Tibial nerve (tissue), 4 donors: ENCODE data around the gene KRTAP5-7. TPM values are rescaled to one million over a fixed set of nuclear protein-coding genes. Genes with fewer than 3 reads are reported as not detected.

Source experiments
- DNase-seq, 2 donors: peaks; one replicate each; pipeline ENCODE4 v3.0.0-alpha.2; 2019; ENCODE audit warnings: low spot score in 2 of 2
- H3K27ac ChIP-seq, 4 donors: fragments of 200-600 bp; sonication (generic) in 3 of 4; one replicate each; pipeline ENCODE4 v1.5.1; 2017 to 2019; ENCODE audit warnings: mild to moderate bottlenecking in 1 of 4
- H3K27me3 ChIP-seq, 2 donors: fragments of 200-600 bp; sonication (generic) in 1 of 2; one replicate each; pipeline versions ENCODE4 v1.5.1 to v1.6.0; 2017 to 2019
- H3K36me3 ChIP-seq, 3 donors: fragments of 200-600 bp; sonication (generic); one replicate each; pipeline ENCODE4 v1.5.1; 2018 to 2019
- H3K4me1 ChIP-seq, 4 donors: fragments of 200-600 bp; sonication (generic) in 3 of 4; one replicate each; pipeline ENCODE4 v1.5.1; 2017 to 2019
- H3K4me3 ChIP-seq, 4 donors: fragments of 200-600 bp; sonication (generic) in 3 of 4; one replicate each; pipeline ENCODE4 v1.5.1; 2017 to 2019; ENCODE audit warnings: mild to moderate bottlenecking in 1 of 4, moderate library complexity in 1 of 4
- H3K9me3 ChIP-seq, 4 donors: fragments of 200-600 bp; sonication (generic) in 3 of 4; one replicate each; pipeline ENCODE4 v1.5.1; 2017 to 2019
- CTCF ChIP-seq, 5 experiments: fragments of 200-600 bp in 3 of 5; fragments of 450-650 bp in 2 of 5; sonication (generic) in 3 of 5; IDR thresholded peaks; one replicate each; pipeline ENCODE4 v1.5.1; 2016 to 2019; ENCODE audit warnings: antibody characterized with exemption in 5 of 5, mild to moderate bottlenecking in 3 of 5, moderate library complexity in 2 of 5
- EP300 ChIP-seq, 2 donors: sonication (generic); formaldehyde crosslinking; IDR thresholded peaks; one replicate each; pipeline ENCODE4 v1.6.1; 2017; ENCODE audit warnings: antibody characterized with exemption in 2 of 2, mild to moderate bottlenecking in 1 of 2
- POLR2A ChIP-seq, 2 donors: fragments of 450-650 bp; IDR thresholded peaks; one replicate each; pipeline ENCODE4 v1.6.1; 2017; ENCODE audit warnings: antibody characterized with exemption in 2 of 2, mild to moderate bottlenecking in 2 of 2, moderate library complexity in 2 of 2
- WGBS, 2 donors: methylation state at CpG; one replicate each; pipeline ENCODE4 v1.1.5; 2018; 5-methylcytosine and 5-hydroxymethylcytosine counted together
- total RNA-seq, 4 donors: library from RNA; depleted of rRNA; stranded (reverse); fragments of >200 nt; gene quantifications; one replicate each; pipeline ENCODE4 v1.1.0, GENCODE V29; 2016

Gene KRTAP5-7
- total RNA-seq, 4 donors from 2014 or later: 1.3 TPM; not detected in 3

- TF ChIP-seq CTCF (IDR thresholded peaks at IDR 0.05) (no peak), POLR2A (IDR thresholded peaks at IDR 0.05) (no peak), EP300 (IDR thresholded peaks at IDR 0.05) (no peak)
- H3K27ac ChIP-seq: no peak overlapping the region
- no peaks in the 10 kb centered on the region for H3K27me3 ChIP-seq
- DNase-seq: no peak
- H3K9me3 ChIP-seq: peaks cover 0 to 8% (median 0%) of the 10 kb centered on the region in 4 donors
- WGBS, 2 donors: 74 to 79% methylated on average over 7 of the region's 7 CpGs
- peaks cover 0 to 8% (median 0%) of the 10 kb centered on the region in 3 donors for H3K36me3 ChIP-seq
- no peaks in the 10 kb centered on the region for H3K4me1 ChIP-seq
- no peak overlapping the region for H3K4me3 ChIP-seq
Observed at GRCh38 chr11:71542382-71542781, 15.3 kb downstream of the KRTAP5-7 start.

DNA sequence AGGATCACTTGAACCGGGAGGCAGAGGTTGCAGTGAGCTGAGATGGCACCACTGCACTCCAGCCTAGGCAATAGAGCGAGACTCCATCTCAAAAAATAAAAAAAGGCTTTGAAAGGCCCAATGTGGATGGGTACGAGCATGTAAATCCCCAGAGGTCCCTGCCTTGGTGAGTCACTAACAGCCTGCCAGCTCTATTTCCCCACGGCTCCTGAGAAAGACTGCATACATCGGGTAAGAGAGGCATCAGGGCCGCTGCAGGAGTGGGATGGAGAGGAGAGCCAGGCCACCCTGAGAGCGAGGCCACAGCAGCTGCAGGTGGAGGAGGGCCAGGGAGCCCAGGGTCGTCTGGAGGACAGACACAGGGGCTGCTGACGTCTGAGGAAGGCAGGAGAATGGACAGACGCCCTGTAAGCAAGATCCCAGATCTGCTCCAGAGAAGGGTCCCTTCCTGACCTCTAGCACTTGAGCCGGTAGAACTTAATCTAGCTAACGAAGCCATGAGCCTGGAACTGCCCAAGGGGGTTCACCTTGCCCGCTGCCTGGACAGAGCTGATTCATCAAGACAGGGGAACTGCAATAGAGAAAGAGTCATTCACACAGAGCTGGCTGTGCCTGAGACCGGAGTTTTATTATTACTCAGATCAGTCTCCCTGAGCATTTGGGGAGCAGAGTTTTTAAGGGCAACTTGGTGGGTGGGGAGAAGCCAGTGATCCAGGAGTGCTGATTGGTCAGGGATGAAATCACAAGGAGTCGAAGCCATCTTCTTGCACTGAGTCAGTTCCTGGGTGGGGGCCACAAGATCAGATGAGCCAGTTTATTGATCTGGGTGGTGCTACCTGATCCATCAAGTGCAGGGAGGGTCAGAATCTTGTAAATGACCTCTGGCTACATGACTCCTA is 16.1 kb downstream of the KRTAP5-7 start:
- no peak for DNase-seq
- no peak overlapping the region for H3K27ac ChIP-seq
- H3K36me3 ChIP-seq: peaks cover 0 to 8% (median 0%) of the 10 kb centered on the region in 3 donors
- WGBS, 2 donors: 62 to 66% methylated on average over 15 of the region's 15 CpGs
- H3K4me1 ChIP-seq: peaks cover 0 to 2% (median 0%) of the 10 kb centered on the region in 4 donors
- H3K27me3 ChIP-seq: no peaks in the 10 kb centered on the region
- TF ChIP-seq POLR2A (IDR thresholded peaks at IDR 0.05): no peak
- no peak for TF ChIP-seq EP300 (IDR thresholded peaks at IDR 0.05)
- H3K4me3 ChIP-seq: no peak overlapping the region
- H3K9me3 ChIP-seq: peaks cover 0 to 8% (median 0%) of the 10 kb centered on the region in 4 donors

DNA sequence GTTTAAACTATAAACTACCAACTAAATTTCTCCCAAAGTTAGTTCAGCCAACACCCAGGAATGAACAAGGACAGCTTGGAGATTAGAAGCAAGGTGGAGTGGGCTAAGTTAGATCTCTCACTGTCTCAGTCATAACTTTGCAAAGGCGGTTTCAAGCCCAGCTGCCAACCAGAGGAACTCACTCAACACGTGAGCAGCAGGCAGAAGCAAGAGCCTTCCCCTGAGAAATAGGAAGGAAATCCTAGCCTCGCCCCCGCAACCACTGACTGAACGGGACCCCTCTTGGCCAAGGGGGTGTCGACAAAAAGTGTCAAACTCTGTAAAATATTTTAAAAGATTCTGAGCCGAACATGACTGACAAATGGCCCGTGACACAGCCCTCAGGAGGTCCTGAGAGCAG is 16.8 kb downstream of the KRTAP5-7 start:
- no peaks in the 10 kb centered on the region for H3K27me3 ChIP-seq
- H3K27ac ChIP-seq: no peak overlapping the region
- no peak for TF ChIP-seq POLR2A (IDR thresholded peaks at IDR 0.05)
- H3K36me3 ChIP-seq: peaks cover 0 to 8% (median 0%) of the 10 kb centered on the region in 3 donors
- H3K4me3 ChIP-seq: no peak overlapping the region
- H3K9me3 ChIP-seq: peaks cover 0 to 8% (median 0%) of the 10 kb centered on the region in 4 donors
- WGBS, 2 donors: 51 to 54% methylated on average over 8 of the region's 8 CpGs
- no peak for DNase-seq
- H3K4me1 ChIP-seq: peaks cover 0 to 3% (median 0%) of the 10 kb centered on the region in 4 donors

DNA sequence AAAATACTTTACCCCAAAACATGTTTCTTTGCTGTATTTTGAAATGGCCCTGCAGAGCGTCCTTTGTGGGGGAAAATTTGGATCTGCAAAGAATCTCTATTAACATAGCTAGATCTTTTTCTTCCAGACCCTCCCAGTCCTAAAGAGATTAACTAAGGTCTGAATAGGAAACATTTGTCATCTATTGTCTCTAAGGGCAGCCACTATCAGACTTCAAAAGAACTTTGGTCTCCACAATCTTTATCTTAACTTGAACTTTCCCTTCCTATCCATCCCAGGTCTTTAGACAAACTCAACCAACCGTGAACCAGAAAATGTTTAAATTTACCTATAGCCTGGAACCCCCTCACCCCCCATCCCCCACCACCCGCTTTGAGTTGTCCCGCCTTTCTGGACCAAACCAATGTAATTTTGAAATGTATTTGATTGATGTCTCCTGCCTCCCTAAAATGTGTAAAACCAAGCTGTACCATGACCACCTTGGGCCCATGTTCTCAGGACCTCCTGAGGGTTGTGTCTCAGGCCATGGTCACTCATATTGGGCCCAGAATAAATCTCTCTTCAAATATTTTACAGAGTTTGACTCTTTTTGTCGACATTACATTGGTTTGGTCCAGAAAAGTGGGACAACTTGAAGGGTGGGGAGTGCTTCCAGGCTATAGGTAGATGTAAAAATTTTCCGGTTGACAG is 17.6 kb downstream of the KRTAP5-7 start:
- Histone ChIP-seq H3K4me1 (peaks cover 0 to 3% (median 0%) of the 10 kb centered on the region in 4 donors), H3K27me3 (no peaks in the 10 kb centered on the region), H3K36me3 (peaks cover 0 to 8% (median 0%) of the 10 kb centered on the region in 3 donors), H3K4me3 (no peak overlapping the region), H3K27ac (no peak overlapping the region), H3K9me3 (peaks cover 0 to 8% (median 0%) of the 10 kb centered on the region in 4 donors)
- TF ChIP-seq CTCF (IDR thresholded peaks at IDR 0.05) (no peak), POLR2A (IDR thresholded peaks at IDR 0.05) (no peak), EP300 (IDR thresholded peaks at IDR 0.05) (no peak)
- DNase-seq: no peak
- 87 to 88% methylated on average over 6 of the region's 6 CpGs for WGBS, 2 donors

- Histone ChIP-seq H3K27ac (no peak overlapping the region), H3K27me3 (no peaks in the 10 kb centered on the region), H3K9me3 (peaks cover 0 to 8% (median 0%) of the 10 kb centered on the region in 4 donors), H3K4me1 (peaks cover 0 to 3% (median 0%) of the 10 kb centered on the region in 4 donors), H3K36me3 (peaks cover 0 to 8% (median 0%) of the 10 kb centered on the region in 3 donors), H3K4me3 (no peak overlapping the region)
- TF ChIP-seq EP300 (IDR thresholded peaks at IDR 0.05) (no peak), POLR2A (IDR thresholded peaks at IDR 0.05) (no peak), CTCF (IDR thresholded peaks at IDR 0.05) (no peak)
- DNase-seq: no peak
- WGBS, 2 donors: 93% methylated on average over 12 of the region's 12 CpGs
Observed at GRCh38 chr11:71545405-71545966, 18.4 kb downstream of the KRTAP5-7 start.
